ENCODE measurements around the gene CACFD1.

Gene CACFD1

DNA sequence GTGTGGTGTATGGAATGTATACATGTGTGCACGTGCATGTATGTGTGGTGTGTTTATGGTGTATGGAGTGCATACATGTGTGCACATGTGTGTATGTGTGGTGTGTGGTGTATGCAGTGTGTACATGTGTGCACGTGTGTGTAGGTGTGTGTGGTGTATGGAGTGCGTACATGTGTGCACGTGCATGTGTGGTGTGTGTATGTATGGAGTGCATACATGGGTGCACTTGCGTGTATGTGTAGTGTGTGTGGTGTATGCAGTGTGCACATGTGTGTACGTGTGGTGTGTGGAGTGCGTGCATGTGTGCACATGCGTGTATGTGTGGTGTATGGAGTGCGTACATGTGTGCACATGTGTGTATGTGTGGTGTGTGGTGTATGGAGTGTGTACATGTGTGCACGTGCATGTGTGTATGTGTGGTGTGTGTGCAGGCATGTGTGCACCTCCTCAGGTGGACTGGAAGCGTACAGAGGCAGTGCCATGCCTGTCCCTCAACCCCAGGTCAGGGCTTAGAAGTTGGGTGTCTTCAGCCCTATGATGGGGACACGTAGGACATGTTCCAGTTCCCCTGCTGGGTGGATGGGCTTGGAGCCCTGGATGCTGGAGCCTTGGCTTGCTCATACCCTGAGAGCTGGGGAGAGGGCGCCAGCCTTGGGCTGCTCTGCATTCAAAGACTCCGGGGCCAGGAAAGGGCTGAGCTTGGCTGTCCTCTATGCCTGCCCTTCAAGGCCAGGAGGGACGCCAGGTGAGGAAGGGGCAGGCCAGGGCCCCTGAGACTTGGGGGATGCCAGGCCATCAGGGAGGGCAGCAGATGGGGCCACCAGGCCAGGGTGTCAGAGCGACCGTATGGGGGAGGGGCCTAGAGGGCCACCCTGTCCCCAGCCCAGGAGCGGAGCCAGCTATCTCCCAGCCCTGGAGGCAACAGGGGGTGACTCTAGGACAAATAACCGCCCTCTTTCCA lies 52.8 kb downstream of the CACFD1 start:
- TF ChIP-seq, protein P1, sequence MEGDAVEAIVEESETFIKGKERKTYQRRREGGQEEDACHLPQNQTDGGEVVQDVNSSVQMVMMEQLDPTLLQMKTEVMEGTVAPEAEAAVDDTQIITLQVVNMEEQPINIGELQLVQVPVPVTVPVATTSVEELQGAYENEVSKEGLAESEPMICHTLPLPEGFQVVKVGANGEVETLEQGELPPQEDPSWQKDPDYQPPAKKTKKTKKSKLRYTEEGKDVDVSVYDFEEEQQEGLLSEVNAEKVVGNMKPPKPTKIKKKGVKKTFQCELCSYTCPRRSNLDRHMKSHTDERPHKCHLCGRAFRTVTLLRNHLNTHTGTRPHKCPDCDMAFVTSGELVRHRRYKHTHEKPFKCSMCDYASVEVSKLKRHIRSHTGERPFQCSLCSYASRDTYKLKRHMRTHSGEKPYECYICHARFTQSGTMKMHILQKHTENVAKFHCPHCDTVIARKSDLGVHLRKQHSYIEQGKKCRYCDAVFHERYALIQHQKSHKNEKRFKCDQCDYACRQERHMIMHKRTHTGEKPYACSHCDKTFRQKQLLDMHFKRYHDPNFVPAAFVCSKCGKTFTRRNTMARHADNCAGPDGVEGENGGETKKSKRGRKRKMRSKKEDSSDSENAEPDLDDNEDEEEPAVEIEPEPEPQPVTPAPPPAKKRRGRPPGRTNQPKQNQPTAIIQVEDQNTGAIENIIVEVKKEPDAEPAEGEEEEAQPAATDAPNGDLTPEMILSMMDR (IDR thresholded peaks at IDR 0.05), result no peak
- H3K4me3 ChIP-seq (ENCODE audit: low read depth in 1 of 2, low read length in 1 of 2), result no peak overlapping the region
- H3K36me3 ChIP-seq, result no peaks in the 10 kb centered on the region
- no peak overlapping the region for H3K27ac ChIP-seq
- no peaks in the 10 kb centered on the region for H3K4me1 ChIP-seq (ENCODE audit: control insufficient read depth in 1 of 2, insufficient read depth in 1 of 2, low read depth in 1 of 2, low read length in 1 of 2)
- H3K27me3 ChIP-seq, result peaks cover 34% of the 10 kb centered on the region
- no peaks in the 10 kb centered on the region for H3K9me3 ChIP-seq

DNA sequence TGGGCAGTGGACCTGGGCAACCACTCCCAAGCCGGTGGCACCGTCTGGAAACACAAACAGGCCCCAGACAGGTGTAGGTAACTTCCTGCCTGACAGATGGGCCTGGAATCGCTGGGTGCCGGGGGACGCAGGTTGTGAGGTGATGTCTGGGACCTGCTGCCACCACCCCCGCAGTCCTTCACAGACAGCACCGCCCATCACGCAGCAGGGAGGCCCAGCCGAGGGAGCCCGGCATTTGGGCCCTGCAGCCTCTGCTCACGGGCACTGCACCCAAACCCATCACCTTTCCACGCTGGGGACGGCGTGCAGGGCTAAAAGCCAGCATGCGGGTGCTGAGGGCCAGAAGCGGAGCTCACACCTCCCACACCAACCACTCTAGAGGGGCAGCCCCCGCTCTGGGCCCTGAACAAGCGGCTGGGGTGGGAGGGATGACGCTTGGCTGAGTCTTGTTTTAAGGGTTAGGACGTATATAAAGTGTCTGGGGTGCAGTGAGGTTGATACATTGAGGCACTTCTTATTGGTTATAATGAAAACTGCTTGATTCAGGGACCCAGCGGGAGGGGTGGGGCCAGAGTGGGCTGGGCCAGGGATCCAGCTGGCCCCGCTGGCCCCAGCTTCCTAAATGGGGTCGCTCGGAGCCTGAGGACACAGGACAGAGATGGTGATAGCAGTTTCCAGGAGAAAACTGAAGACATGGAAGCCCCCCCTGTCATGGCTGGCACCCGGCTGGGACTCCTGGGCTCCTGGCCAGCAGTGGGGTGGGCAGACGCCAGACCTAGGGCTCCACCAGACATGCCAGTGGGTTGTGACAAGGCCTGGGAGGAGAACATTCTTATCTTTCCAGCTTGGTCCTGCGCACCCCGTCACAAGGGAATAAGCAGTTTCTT lies 53.7 kb downstream of the CACFD1 start:
- H3K4me1 ChIP-seq (ENCODE audit: control insufficient read depth in 1 of 2, insufficient read depth in 1 of 2, low read depth in 1 of 2, low read length in 1 of 2), result no peaks in the 10 kb centered on the region
- H3K4me3 ChIP-seq (ENCODE audit: low read depth in 1 of 2, low read length in 1 of 2), result no peak overlapping the region
- TF ChIP-seq, protein P1 (IDR thresholded peaks at IDR 0.05), result no peak
- peaks cover 25% of the 10 kb centered on the region for H3K27me3 ChIP-seq
- no peaks in the 10 kb centered on the region for H3K36me3 ChIP-seq
- H3K27ac ChIP-seq, result no peak overlapping the region
- no peaks in the 10 kb centered on the region for H3K9me3 ChIP-seq

DNA sequence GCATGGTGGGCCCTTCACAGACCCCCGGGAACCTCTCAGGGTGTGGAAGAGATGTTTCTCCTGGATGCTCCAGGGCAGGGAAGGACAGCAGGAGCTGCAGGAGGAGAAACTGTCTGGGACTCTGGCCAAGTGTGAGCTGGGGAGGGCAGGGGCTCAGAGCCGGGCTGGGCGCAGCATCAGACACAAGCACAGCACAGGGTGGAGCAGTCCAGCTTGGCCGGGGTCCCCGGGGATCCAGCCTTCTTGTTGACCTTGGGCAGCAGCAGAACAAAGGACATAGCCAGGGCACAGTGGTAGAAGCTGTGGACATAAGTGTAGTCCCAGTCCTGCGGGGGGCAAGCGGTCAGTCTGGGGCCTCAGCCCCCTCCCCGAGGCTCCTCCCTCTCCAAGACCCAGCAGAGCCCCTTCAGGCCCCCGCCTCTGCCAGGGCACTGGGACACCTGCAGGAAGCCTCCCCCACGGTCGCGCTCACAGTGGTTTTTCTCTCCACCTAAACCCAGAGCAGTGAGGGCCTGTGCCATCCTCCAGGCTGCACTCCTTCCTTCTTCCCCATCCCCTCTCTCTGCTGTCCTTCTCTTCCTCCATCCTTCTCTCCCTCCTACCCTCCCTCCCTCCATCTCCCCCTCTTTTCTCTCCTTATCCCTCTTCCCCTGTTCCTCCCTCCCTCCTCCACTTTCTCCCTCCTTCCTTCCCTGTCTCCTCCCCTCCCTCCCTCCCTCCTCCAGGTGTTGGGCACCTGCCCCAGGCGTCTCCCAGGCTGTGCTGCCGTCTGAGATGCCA lies 54.9 kb downstream of the CACFD1 start:
- H3K27ac ChIP-seq, result no peak overlapping the region

DNA sequence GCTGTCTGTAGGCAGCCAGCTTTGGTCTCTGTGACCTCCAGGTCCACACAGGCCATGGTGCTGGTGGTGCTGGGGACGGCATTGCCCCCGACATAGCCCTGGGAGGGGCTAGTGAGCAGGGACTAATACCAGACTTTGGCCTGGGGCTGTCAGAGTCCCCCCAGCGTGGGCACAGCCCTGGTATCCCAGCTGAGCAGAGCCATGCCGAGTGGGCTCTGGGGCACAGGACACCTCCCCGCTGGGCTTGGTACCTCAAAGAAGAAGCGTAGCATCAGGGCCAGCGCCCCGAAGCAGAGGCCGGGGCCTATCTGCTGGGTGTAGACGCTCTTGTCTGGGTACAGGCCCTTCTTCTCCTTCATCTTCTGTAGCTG lies 55.4 kb downstream of the CACFD1 start:
- no peaks in the 10 kb centered on the region for H3K9me3 ChIP-seq
- H3K4me1 ChIP-seq (ENCODE audit: control insufficient read depth in 1 of 2, insufficient read depth in 1 of 2, low read depth in 1 of 2, low read length in 1 of 2), result no peaks in the 10 kb centered on the region
- H3K27ac ChIP-seq, result no peak overlapping the region
- no peaks in the 10 kb centered on the region for H3K36me3 ChIP-seq
- H3K4me3 ChIP-seq (ENCODE audit: low read depth in 1 of 2, low read length in 1 of 2), result no peak overlapping the region
- TF ChIP-seq, protein P1 (IDR thresholded peaks at IDR 0.05), result no peak
- peaks cover 7% of the 10 kb centered on the region for H3K27me3 ChIP-seq

More for the DNA sequence above, 54.9 kb downstream of the CACFD1 start:
- Histone ChIP-seq H3K4me1 (ENCODE audit: control insufficient read depth in 1 of 2, insufficient read depth in 1 of 2, low read depth in 1 of 2, low read length in 1 of 2) (no peaks in the 10 kb centered on the region), H3K36me3 (no peaks in the 10 kb centered on the region), H3K9me3 (no peaks in the 10 kb centered on the region), H3K4me3 (ENCODE audit: low read depth in 1 of 2, low read length in 1 of 2) (no peak overlapping the region), H3K27me3 (peaks cover 13% of the 10 kb centered on the region)
- TF ChIP-seq, protein P1 (IDR thresholded peaks at IDR 0.05), result no peak

DNA sequence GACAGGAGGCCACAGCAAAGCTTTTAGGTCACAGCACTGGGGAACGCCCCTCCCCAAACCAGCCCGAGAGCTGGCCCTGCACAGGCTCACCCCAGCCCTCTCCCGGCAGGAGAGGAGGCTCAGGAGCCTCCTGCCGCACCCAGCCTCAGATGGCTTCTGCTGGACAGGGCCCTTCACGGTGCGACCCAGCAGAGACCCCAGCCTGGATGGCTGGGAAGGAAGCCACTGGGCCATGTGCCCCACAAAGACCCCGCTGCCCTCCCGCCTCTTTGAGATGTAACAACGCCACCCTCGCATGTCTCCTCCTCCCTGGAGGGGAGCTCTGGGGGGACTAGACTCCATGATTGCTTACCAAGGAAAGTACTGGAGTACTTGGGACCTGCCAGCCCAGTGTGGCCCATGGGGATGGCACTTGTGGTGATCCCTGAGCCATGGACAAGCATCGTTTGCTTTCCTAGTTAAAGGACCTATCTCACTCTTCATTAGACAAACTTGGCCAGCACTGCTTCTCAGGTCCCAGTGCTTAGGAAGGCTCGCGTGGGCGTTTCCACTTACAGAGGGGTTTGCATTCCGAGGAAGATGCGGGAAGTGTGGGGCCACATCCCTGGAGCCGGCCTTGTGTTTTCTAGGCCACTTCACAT lies 56.0 kb downstream of the CACFD1 start:
- TF ChIP-seq, protein P1 (IDR thresholded peaks at IDR 0.05), result no peak
- H3K27me3 ChIP-seq, result peaks cover 2% of the 10 kb centered on the region
- no peaks in the 10 kb centered on the region for H3K36me3 ChIP-seq
- no peaks in the 10 kb centered on the region for H3K9me3 ChIP-seq
- H3K4me1 ChIP-seq (ENCODE audit: control insufficient read depth in 1 of 2, insufficient read depth in 1 of 2, low read depth in 1 of 2, low read length in 1 of 2), result no peaks in the 10 kb centered on the region
- H3K4me3 ChIP-seq (ENCODE audit: low read depth in 1 of 2, low read length in 1 of 2), result no peak overlapping the region
- H3K27ac ChIP-seq, result no peak overlapping the region

Data from neutrophil (primary cell).